ENCODE measurements around the gene MSRB3. TPM values are rescaled to one million over a fixed set of nuclear protein-coding genes. Genes with fewer than 3 reads are reported as not detected.

The MSRB3 gene
- total and polyA plus RNA-seq, 2 of the 4 experiments (the other 2 are of a cell fraction), result 31.7 to 35.7 TPM

- no peak overlapping the region for H2BK5ac ChIP-seq (ENCODE audit: low read depth, low read length, poor library complexity, severe bottlenecking)
- H3K27me3 ChIP-seq (ENCODE audit: control insufficient read depth, insufficient read depth, low read length), result no peaks in the 10 kb centered on the region
- no peak overlapping the region for H3K4me3 ChIP-seq (ENCODE audit: insufficient read depth, low read depth, low read length)
- H2AK9ac ChIP-seq (replicated peaks; ENCODE audit: low read depth, low read length, poor library complexity), result no peak overlapping the region
- no peak overlapping the region for H2BK15ac ChIP-seq (ENCODE audit: low read depth, low read length)
- H3K79me1 ChIP-seq (ENCODE audit: low read depth in 1 of 2, low read length in 2 of 2), result peaks cover 15 to 68% of the 10 kb centered on the region in 2 experiments; a peak in 3 of 4 replicates
- TF ChIP-seq NFE2L2 (IDR thresholded peaks at IDR 0.05; ENCODE audit: low read depth, low read length) (no peak), MAZ (IDR thresholded peaks at IDR 0.05; ENCODE audit: borderline replicate concordance, low read depth, low read length) (no peak), POLR2A (IDR thresholded peaks at IDR 0.05; ENCODE audit: low read depth, low read length) (no peak)
- H3K4ac ChIP-seq (ENCODE audit: low read depth, low read length), result no peak overlapping the region
- BruUV-seq (replicated peaks), result no TSS peak
- H2AFZ ChIP-seq (replicated peaks; ENCODE audit: low read length, poor library complexity), result no peak overlapping the region
- no peaks in the 10 kb centered on the region for H3K4me1 ChIP-seq (ENCODE audit: control insufficient read depth, insufficient read depth, low read length)
- 100% methylated on average over 1 of the region's 1 CpG; no CpG with 5 or more reads in 1 of the 2 experiments for WGBS, 2 experiments (ENCODE audit: extremely low coverage in 2 of 2, insufficient read length in 1 of 2)
- in situ Hi-C loops (cut with MboI; ENCODE audit: low sequenced_read_pairs) (loop anchor here (25.0 kb wide), 1 partner anchor 1119 kb away; no protein-coding TSS in a partner anchor), dilution Hi-C loops (cut with HindIII; ENCODE audit: low sequenced_read_pairs, unreplicated experiment) (no loop called here), intact Hi-C loops (cut with micrococcal nuclease) (no loop called here)
- H3K14ac ChIP-seq (replicated peaks; ENCODE audit: low read depth, low read length), result no peak overlapping the region
- no peak overlapping the region for H3K18ac ChIP-seq (ENCODE audit: low read depth, low read length)
- no peaks in the 10 kb centered on the region; the same call in 1 of the 2 replicates for H3K36me3 ChIP-seq (ENCODE audit: control insufficient read depth, insufficient read depth, low read length)
- no peak overlapping the region for H3K27ac ChIP-seq (ENCODE audit: insufficient read depth, low read length)
- H3K4me2 ChIP-seq (ENCODE audit: low read depth, low read length), result no peak overlapping the region
- no peak overlapping the region for H2BK20ac ChIP-seq (ENCODE audit: low read depth, low read length)
- no peak overlapping the region for H3K23ac ChIP-seq (ENCODE audit: low read depth, low read length)
- POLR2A ChIA-PET (ENCODE audit: unreplicated experiment), result no interaction called here
- no peaks in the 10 kb centered on the region for H3K9me3 ChIP-seq (ENCODE audit: control insufficient read depth, insufficient read depth, low read length)
- no peak for ATAC-seq (ENCODE audit: low read depth)
- CTCF ChIA-PET, result interaction anchor here (0.9 kb wide), 1 partner anchor 10 kb away, joined by 3 read pairs; no protein-coding TSS in a partner anchor
- H4K20me1 ChIP-seq (ENCODE audit: insufficient read depth, low read length), result peaks cover 68% of the 10 kb centered on the region
- H4K5ac ChIP-seq (ENCODE audit: low read depth, low read length), result no peak overlapping the region
- no peak overlapping the region for H3K9ac ChIP-seq (ENCODE audit: low read depth, low read length)
- H3K9me1 ChIP-seq (ENCODE audit: insufficient read depth, low read length), result peaks cover 7% of the 10 kb centered on the region
- H2BK120ac ChIP-seq (ENCODE audit: low read depth, low read length), result no peak overlapping the region
- DNase-seq, result no peak
- no peak overlapping the region for H4K91ac ChIP-seq (ENCODE audit: insufficient read depth, low read depth, low read length)
- H4K8ac ChIP-seq (ENCODE audit: low read depth in 2 of 2, low read length in 2 of 2), result no peak overlapping the region
- no peak overlapping the region for H3K56ac ChIP-seq (ENCODE audit: extremely low read depth, insufficient read depth, low read length)
- H2AK5ac ChIP-seq (ENCODE audit: low read depth, low read length), result no peak overlapping the region
Observed at GRCh38 chr12:65293735-65294134, 15.3 kb downstream of the MSRB3 start.

Data from IMR-90 (cell line).